ENCODE measurements around the gene PLXND1. TPM values are rescaled to one million over a fixed set of nuclear protein-coding genes. Genes with fewer than 3 reads are reported as not detected.

The PLXND1 gene
- total RNA-seq, 2 donors from 2014 or later = 16.5 to 38.8 TPM

GRCh38 chr3:129514110-129514509 is 92.4 kb downstream of the PLXND1 start:
- DNase-seq (no peak), ATAC-seq (no peak)
- intact Hi-C loops (cut with DNase I, micrococcal nuclease) = no loop called here

GRCh38 chr3:129513705-129514104 is 92.8 kb downstream of the PLXND1 start:
- intact Hi-C loops (cut with DNase I, micrococcal nuclease) = no loop called here
- DNase-seq (no peak), ATAC-seq (no peak)

- intact Hi-C loops (cut with DNase I, micrococcal nuclease) = no loop called here
- DNase-seq = no peak
These were observed 93.9 kb downstream of the PLXND1 start for GRCh38 chr3:129512595-129512994.

GRCh38 chr3:129507181-129507831 is 99.2 kb downstream of the PLXND1 start:
- ATAC-seq (no peak), DNase-seq (no peak)
- intact Hi-C loops (cut with DNase I, micrococcal nuclease) = no loop called here

More at GRCh38 chr3:129512595-129512994, 93.9 kb downstream of the PLXND1 start:
- ATAC-seq = no peak

- DNase-seq (no peak), ATAC-seq (no peak)
- intact Hi-C loops (cut with DNase I, micrococcal nuclease) = no loop called here
These were observed 100.2 kb downstream of the PLXND1 start for GRCh38 chr3:129506231-129506742.

GRCh38 chr3:129505341-129505740 is 101.1 kb downstream of the PLXND1 start:
- ATAC-seq (no peak), DNase-seq (no peak)
- intact Hi-C loops (cut with DNase I, micrococcal nuclease) = no loop called here

Other genes with a start within 250 kb of the PLXND1 start
- gene EFCAB12, start 178.0 kb downstream of the PLXND1 start, total RNA-seq = under 1 TPM; 0.56 to 0.58 TPM
- 10 to 100 TPM; 21.8 to 23.6 TPM for gene MBD4, start 166.7 kb downstream of the PLXND1 start, total RNA-seq
- gene IFT122, start 166.5 kb downstream of the PLXND1 start, total RNA-seq = 10 to 100 TPM; 18.8 to 21.6 TPM
- not detected for gene RHO, start 78.0 kb downstream of the PLXND1 start, total RNA-seq
- not detected for gene H1-8, start 63.5 kb downstream of the PLXND1 start, total RNA-seq